GM19025 (cell line): ENCODE results near the gene PPFIA1.

Experiments used
- ATAC-seq: cut with Tn5 transposase; IDR thresholded peaks from one replicate; pipeline ENCODE4 v1.9.1; 2021; ENCODE audit warnings: mild to moderate bottlenecking, low read depth, moderate library complexity; ENCODE audit not compliant: unreplicated experiment

The PPFIA1 gene

DNA sequence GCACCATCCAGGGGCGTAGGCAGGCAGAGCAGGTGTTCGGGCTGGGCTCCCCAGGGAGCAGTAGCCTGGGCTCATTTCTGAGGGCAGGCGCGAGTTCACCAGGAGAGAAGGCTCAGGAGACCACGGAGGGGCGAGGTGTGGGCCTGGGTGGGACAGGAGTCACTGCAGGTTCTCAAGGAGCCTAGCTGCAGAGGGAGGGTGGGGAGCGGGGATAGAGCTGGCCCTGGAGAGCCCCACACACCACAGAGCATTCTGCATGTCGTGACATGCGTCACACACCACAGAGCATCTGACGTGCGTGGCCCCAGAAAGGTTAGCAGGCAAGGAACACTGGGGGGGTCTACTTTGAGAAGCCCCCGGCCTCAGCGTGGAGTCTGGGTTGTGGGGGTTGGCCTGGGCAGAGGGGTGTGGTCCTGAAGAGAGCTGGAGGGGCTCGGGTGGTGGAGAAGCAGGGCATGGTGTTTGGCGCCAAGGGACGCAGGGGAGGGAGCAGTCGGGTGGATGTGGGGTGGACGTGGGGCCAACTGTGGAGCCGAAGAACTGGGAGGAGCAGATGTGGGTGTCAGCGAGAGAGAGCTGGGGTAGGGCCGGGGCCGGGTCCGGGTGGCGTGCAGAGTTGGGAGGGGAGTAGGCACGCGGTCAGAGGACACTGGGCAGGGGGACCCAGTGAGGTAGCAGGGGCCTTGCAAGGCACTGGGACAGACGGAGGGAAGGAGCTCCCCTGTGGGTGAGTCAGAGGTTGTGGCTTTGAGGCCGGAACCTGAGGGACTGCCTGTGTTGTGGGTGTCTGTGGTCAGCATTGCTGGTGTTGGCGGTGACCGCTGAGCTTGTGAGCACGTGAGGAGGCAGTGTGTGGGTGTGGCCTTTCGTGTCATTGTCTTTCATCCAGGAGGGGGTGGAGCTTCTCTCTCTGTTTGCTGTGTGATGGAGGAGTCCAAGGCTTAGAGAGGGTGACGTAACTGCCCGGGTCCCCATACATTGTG is 153.3 kb downstream of the PPFIA1 start:
- no peak for ATAC-seq

GRCh38 chr11:70424765-70425344 is 154.4 kb downstream of the PPFIA1 start:
- ATAC-seq, result no peak

- ATAC-seq, result no peak
These were observed 156.9 kb downstream of the PPFIA1 start for GRCh38 chr11:70427436-70427835.

- no peak for ATAC-seq
These were observed 158.4 kb downstream of the PPFIA1 start for GRCh38 chr11:70428701-70429427.

DNA sequence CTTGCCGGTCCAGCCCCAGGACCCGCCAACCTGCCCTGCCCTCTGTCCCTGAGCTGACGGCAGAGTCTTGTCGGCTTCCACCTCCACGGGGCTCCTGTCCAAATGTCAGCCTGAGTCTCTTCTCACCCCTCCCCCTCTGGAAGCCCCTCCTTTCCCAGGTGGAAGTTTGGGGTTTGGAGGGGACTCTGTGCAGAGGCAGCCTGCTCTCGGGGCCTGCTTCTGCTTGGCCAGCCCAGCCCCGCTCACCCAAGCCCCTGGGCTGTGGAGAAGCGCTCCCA is 158.9 kb downstream of the PPFIA1 start:
- no peak for ATAC-seq

DNA sequence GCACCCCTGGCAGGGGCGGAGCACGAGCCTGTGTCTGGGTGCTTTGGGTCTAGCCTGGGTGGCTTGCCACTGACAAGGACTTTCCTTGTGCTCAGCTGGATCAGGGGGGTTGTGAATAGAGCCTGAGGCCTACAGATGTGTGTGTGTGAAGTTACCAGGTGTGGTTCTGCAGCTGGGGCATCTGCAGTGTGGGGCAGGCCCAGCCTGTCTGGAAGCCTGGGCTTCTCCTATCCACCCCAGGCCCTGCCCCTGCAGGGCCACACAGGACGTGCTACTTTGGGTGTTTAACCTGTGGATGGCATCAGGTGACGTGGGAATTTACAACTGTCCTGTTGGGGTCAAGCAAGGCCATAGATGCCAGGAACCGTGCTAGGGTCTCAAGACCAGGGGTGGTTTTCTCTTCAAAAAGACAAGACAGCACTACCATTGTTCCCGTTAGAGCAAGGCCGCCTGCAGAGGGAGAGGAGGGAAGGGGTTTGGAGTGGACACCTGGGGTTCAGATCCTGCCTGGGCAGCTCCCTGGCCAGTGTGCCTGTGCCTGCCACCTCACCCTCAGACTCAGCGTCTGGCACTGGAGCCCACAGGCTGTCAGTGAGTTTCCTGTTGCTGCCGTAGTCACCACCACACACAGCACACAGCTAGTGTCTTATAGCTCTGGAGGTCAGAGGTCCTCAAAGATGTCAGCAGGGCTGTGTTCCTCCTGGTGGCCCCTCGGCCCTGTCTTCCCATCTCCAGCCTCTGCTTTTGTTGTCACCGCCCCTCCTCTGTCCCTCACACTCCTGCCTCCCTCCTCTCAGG is 159.4 kb downstream of the PPFIA1 start:
- ATAC-seq, result no peak

- no peak for ATAC-seq
These were observed 160.4 kb downstream of the PPFIA1 start for GRCh38 chr11:70430671-70431574.

- no peak for ATAC-seq
These were observed 161.1 kb downstream of the PPFIA1 start for GRCh38 chr11:70431611-70432010.

- ATAC-seq, result no peak
These were observed 161.6 kb downstream of the PPFIA1 start for GRCh38 chr11:70432065-70432464.

GRCh38 chr11:70432580-70432979 is 162.1 kb downstream of the PPFIA1 start:
- ATAC-seq, result no peak

- ATAC-seq, result no peak
These were observed 162.5 kb downstream of the PPFIA1 start for GRCh38 chr11:70433038-70433437.

DNA sequence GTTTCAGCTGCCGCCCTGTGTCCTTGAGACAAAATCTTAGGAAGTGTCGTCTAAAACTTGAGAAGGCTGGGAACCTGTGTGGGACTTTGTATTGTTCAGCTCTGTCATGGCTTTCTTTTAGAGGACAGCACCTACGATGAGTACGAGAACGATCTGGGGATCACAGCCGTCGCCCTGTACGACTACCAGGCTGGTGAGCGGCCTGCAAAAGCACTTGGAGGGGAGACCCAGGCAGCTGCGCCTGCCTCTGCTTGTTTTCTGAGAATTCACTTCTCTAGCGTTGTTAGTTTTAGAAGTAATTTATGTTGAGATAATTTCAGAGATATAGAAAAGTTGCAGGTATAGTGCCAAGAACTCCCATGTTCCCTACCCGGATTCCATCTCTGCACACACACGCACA is 163.0 kb downstream of the PPFIA1 start:
- ATAC-seq, result no peak
